ENCODE measurements around the gene STMN3. TPM values are rescaled to one million over a fixed set of nuclear protein-coding genes. Genes with fewer than 3 reads are reported as not detected.

Gene STMN3
- polyA plus RNA-seq, 1 experiment: 12.7 TPM

DNA sequence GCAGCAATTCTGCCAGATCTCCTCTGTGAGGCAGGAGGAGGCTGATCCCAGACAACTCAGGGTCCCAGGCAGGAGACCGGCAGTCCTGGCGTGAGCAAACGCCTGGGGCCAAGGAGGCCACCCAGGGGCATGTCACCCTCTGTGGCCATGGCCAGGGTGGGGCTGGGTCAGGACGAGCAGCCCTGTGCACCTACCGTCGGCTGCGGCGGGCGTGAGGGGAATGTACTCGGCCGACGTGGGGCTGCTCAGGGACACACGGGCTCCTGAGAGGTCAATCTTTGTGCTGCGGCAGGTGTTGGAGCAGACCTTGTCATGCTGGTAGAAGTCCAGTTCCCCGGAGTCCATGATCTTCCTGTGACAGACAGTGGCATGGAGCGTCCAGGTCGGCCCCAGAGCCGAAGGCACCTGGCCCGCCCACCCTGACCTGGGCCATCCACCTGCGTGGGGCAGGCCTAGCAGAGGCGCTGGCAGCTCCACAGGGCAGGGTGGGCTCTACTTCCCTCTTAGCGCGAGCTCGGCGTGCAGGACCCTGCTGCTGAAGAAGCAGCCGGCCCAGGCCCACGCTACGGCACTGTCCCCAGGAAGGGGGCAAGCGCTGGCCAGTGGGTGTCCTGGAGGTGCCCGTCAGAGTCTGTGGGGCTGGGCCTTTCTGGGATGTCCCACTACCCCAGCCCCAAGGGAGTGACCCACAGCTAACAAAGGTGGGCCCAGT lies 57.7 kb downstream of the STMN3 start:
- no peak for DNase-seq (ENCODE audit: low read depth)
- TF ChIP-seq CTCF (IDR thresholded peaks at IDR 0.05; ENCODE audit: insufficient read depth, low read depth, low read length): no peak
- Histone ChIP-seq H3K27me3 (ENCODE audit: control insufficient read depth, insufficient read depth, low read length) (no peaks in the 10 kb centered on the region), H3K36me3 (ENCODE audit: control insufficient read depth, insufficient read depth, low read length) (peaks cover 29% of the 10 kb centered on the region), H3K4me3 (ENCODE audit: low read depth, low read length) (no peak overlapping the region)
- CTCF ChIA-PET: no interaction called here
- POLR2A ChIA-PET: no interaction called here

DNA sequence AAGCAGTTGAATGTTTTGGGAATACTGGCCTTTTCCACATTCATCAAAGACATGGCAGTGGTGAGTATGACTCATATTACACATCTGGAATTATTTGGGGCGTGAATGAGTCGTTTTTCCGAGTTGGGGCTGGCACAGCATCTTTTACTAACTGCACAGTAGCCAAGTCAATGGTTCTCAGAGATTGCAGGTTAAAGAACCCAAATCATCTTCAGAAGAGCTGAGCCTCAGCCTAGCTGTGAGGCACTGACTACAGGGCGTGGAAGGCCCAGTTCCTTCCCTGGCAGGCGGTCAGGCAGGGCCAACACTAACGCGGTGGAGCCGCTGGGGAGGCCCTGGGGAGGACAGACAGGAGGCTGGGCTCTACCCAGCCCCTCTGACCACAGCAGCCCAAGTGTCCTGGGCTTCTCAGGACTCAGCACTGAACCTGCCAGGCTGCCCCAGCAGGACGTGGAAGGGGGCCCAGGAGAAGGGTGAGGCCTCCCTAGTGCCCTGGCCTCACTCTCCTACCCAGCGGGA lies 59.1 kb downstream of the STMN3 start:
- no peak for TF ChIP-seq CTCF (IDR thresholded peaks at IDR 0.05; ENCODE audit: insufficient read depth, low read depth, low read length)
- Histone ChIP-seq H3K36me3 (ENCODE audit: control insufficient read depth, insufficient read depth, low read length) (peaks cover 31% of the 10 kb centered on the region), H3K27me3 (ENCODE audit: control insufficient read depth, insufficient read depth, low read length) (no peaks in the 10 kb centered on the region), H3K4me3 (ENCODE audit: low read depth, low read length) (no peak overlapping the region)
- peak; percentile 31 for DNase-seq (ENCODE audit: low read depth)
- ChIA-PET POLR2A (no interaction called here), CTCF (interaction anchor here (1.0 kb wide), 1 partner anchor 23 kb away, joined by 5 read pairs; no protein-coding TSS in a partner anchor)

DNA sequence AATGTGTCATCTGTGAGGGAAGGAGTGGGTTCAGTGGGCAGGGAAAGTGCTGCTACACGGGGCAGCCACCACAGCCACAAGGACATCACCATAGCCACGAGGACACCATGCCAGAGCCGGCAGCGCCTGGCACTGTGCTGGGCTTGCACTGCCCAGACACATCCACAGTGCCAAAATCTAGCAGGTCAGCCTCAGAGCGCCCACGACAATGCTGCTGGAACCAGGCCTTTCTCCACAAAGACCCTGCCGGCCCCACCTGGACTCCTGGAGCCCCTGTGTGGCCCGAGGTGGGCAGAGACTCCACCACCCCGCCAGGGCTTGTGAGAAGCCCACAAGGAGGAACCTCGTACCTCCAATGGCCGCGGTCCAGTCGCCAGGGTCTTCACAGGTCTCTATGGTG lies 60.6 kb downstream of the STMN3 start:
- no peaks in the 10 kb centered on the region for H3K27me3 ChIP-seq (ENCODE audit: control insufficient read depth, insufficient read depth, low read length)
- no peak overlapping the region for H3K4me3 ChIP-seq (ENCODE audit: low read depth, low read length)
- ChIA-PET CTCF (interaction anchor here (0.6 kb wide), 1 partner anchor 192 kb away, joined by 3 read pairs; no protein-coding TSS in a partner anchor), POLR2A (no interaction called here)
- peaks cover 28% of the 10 kb centered on the region for H3K36me3 ChIP-seq (ENCODE audit: control insufficient read depth, insufficient read depth, low read length)
- DNase-seq (ENCODE audit: low read depth): no peak
- no peak for TF ChIP-seq CTCF (IDR thresholded peaks at IDR 0.05; ENCODE audit: insufficient read depth, low read depth, low read length)

DNA sequence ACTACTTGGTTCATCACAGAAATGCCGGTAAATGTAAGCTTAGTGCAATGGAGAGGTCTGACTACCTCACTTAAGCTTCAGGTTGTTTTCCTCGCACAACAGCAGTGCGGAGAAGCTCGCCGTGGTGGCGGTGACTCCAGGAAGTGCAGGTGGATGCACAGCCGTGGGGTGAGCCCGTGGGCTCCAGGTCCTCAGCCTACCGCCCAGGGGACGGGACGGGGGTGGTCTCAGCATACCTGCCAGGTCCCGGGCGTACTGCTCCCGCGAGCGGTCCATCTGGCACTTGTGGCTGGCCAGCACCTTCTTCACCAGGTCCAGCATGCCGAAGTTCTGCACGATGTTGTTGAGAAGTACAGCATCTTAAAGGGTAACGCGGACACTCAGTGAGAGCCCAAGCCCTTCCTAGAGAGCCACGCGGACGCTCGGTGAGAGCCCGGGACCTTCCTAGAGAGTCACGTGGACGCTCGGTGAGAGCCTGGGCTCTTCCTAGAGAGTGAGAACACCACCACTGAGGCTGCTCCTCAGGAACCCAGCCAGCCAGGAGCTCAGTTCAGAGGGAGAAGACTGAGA lies 61.4 kb downstream of the STMN3 start:
- no peak overlapping the region for H3K4me3 ChIP-seq (ENCODE audit: low read depth, low read length)
- H3K36me3 ChIP-seq (ENCODE audit: control insufficient read depth, insufficient read depth, low read length): peaks cover 27% of the 10 kb centered on the region
- no peaks in the 10 kb centered on the region for H3K27me3 ChIP-seq (ENCODE audit: control insufficient read depth, insufficient read depth, low read length)
- DNase-seq (ENCODE audit: low read depth): no peak
- TF ChIP-seq CTCF (IDR thresholded peaks at IDR 0.05; ENCODE audit: insufficient read depth, low read depth, low read length): no peak
- ChIA-PET CTCF (interaction anchor here (0.6 kb wide), 1 partner anchor 192 kb away, joined by 3 read pairs; no protein-coding TSS in a partner anchor), POLR2A (no interaction called here)

GRCh38 chr20:63591147-63591533 lies 62.1 kb downstream of the STMN3 start:
- POLR2A ChIA-PET: no interaction called here
- CTCF ChIA-PET: no interaction called here
- H3K27me3 ChIP-seq (ENCODE audit: control insufficient read depth, insufficient read depth, low read length): no peaks in the 10 kb centered on the region
- peaks cover 26% of the 10 kb centered on the region for H3K36me3 ChIP-seq (ENCODE audit: control insufficient read depth, insufficient read depth, low read length)
- H3K4me3 ChIP-seq (ENCODE audit: low read depth, low read length): no peak overlapping the region
- no peak for TF ChIP-seq CTCF (IDR thresholded peaks at IDR 0.05; ENCODE audit: insufficient read depth, low read depth, low read length)
- DNase-seq (ENCODE audit: low read depth): no peak
